H1 (cell line): ENCODE data around the gene ITGB2.

Experiments used
- BCL11A ChIP-seq, 2 experiments: IDR thresholded peaks; one replicate each; pipeline ENCODE4 v1.6.1; 2011; ENCODE audit warnings: low read depth in 2 of 2, low read length in 2 of 2, mild to moderate bottlenecking in 2 of 2
- CHD1 ChIP-seq: IDR thresholded peaks from 2 replicates; pipeline ENCODE4 v1.6.1; 2012; ENCODE audit warnings: low read depth, low read length, improper control_type of control experiment
- CTCF ChIP-seq, 3 experiments: IDR thresholded peaks; 1 replicate in 2 of 3; 2 replicates in 1 of 3; pipeline versions ENCODE4 v1.5.1 to v1.6.1; 2011; ENCODE audit warnings: low read length in 3 of 3, mild to moderate bottlenecking in 3 of 3, inconsistent platforms in 2 of 3, low read depth in 1 of 3, moderate library complexity in 1 of 3; ENCODE audit not compliant: insufficient read depth in 1 of 3; ENCODE audit errors: control extremely low read depth in 1 of 3
- EP300 ChIP-seq, 2 experiments: IDR thresholded peaks; 1 replicate in 1 of 2; 2 replicates in 1 of 2; pipeline ENCODE4 v1.6.1; 2011 to 2012; ENCODE audit warnings: low read depth in 2 of 2, low read length in 2 of 2, mild to moderate bottlenecking in 2 of 2, borderline replicate concordance in 1 of 2, inconsistent platforms in 1 of 2, moderate library complexity in 1 of 2
- EZH2 ChIP-seq: fragments of 200-600 bp; sonication (generic); IDR thresholded peaks from 2 replicates; pipeline ENCODE4 v1.7.1; 2012; ENCODE audit warnings: low read depth, mild to moderate bottlenecking, moderate library complexity, low read length, inconsistent platforms; ENCODE audit not compliant: severe bottlenecking
- MAFK ChIP-seq: IDR thresholded peaks from 2 replicates; pipeline ENCODE4 v1.6.1; 2012; ENCODE audit warnings: low read depth, mild to moderate bottlenecking, improper control_type of control experiment, low read length
- RAD21 ChIP-seq, 2 experiments: IDR thresholded peaks in 1 of 2; conservative IDR thresholded peaks in 1 of 2; 2 replicates each; pipeline ENCODE4 v1.6.1; 2011; ENCODE audit warnings: low read depth in 2 of 2, low read length in 2 of 2, improper control_type of control experiment in 1 of 2, inconsistent platforms in 1 of 2, mild to moderate bottlenecking in 1 of 2, moderate library complexity in 1 of 2
- SIN3A ChIP-seq, 2 experiments: IDR thresholded peaks in 1 of 2; conservative IDR thresholded peaks in 1 of 2; 2 replicates each; pipeline ENCODE4 v1.6.1; 2011 to 2012; ENCODE audit warnings: low read length in 2 of 2, improper control_type of control experiment in 1 of 2, low read depth in 1 of 2, mild to moderate bottlenecking in 1 of 2
- SP1 ChIP-seq: IDR thresholded peaks from 2 replicates; pipeline ENCODE4 v1.6.1; 2011; ENCODE audit warnings: low read depth, low read length
- TEAD4 ChIP-seq: IDR thresholded peaks from 2 replicates; pipeline ENCODE4 v1.6.1; 2012; ENCODE audit warnings: low read depth, low read length, inconsistent platforms, mixed read lengths

- TF ChIP-seq SIN3A (conservative IDR thresholded peaks at IDR 0.05 in 1 of 2, IDR thresholded peaks at IDR 0.05 in 1 of 2; ENCODE audit: low read depth in 1 of 2, low read length in 2 of 2), result no peak
- TF ChIP-seq CHD1, result no peak
- TF ChIP-seq TEAD4, result no peak
- no peak for TF ChIP-seq BCL11A (IDR thresholded peaks at IDR 0.05; ENCODE audit: low read depth in 2 of 2, low read length in 2 of 2)
- no peak for TF ChIP-seq MAFK
- no peak for TF ChIP-seq EZH2
- TF ChIP-seq SP1, result no peak
- no peak for TF ChIP-seq RAD21 (IDR thresholded peaks at IDR 0.05 in 1 of 2, conservative IDR thresholded peaks at IDR 0.05 in 1 of 2; ENCODE audit: low read depth in 2 of 2, low read length in 2 of 2)
- no peak for TF ChIP-seq CTCF (IDR thresholded peaks at IDR 0.05; ENCODE audit: control extremely low read depth in 1 of 3, insufficient read depth in 1 of 3, low read depth in 1 of 3, low read length in 3 of 3)
- no peak for TF ChIP-seq EP300 (IDR thresholded peaks at IDR 0.05; ENCODE audit: borderline replicate concordance in 1 of 2, low read depth in 2 of 2, low read length in 2 of 2)
Observed at GRCh38 chr21:44850208-44850800, 70.4 kb downstream of the ITGB2 start.
